HepG2 (cell line): ENCODE results near the gene NDEL1. TPM values are rescaled to one million over a fixed set of nuclear protein-coding genes. Genes with fewer than 3 reads are reported as not detected.

ENCODE experiments used
- ADNP ChIP-seq: sonication (generic); formaldehyde crosslinking; IDR thresholded peaks from 2 replicates; pipeline ENCODE4 v1.4.0; 2020; ENCODE audit warnings: missing genetic modification reagents
- ARID3A ChIP-seq: IDR thresholded peaks from 2 replicates; pipeline ENCODE4 v1.6.1; 2012; ENCODE audit warnings: low read depth, low read length, improper control_type of control experiment
- CBX2 ChIP-seq, 2 experiments: fragments of 200-600 bp in 1 of 2; sonication (generic); formaldehyde crosslinking in 1 of 2; IDR thresholded peaks; 2 replicates each; pipeline versions ENCODE4 v1.7.0 to v1.8.1; 2018 to 2022; ENCODE audit warnings: low read depth in 2 of 2, low read length in 1 of 2, mild to moderate bottlenecking in 1 of 2, missing genetic modification reagents in 1 of 2
- HCFC1 ChIP-seq: fragments of 150-350 bp; IDR thresholded peaks from 2 replicates; pipeline ENCODE4 v1.6.1; 2014; ENCODE audit warnings: low read depth, low read length
- KDM5A ChIP-seq: fragments of 200-600 bp; sonication (generic); IDR thresholded peaks from 2 replicates; pipeline ENCODE4 v1.7.0; 2018; ENCODE audit warnings: antibody characterized with exemption, mild to moderate bottlenecking, low read length, borderline replicate concordance
- KDM6A ChIP-seq: IDR thresholded peaks from 2 replicates; pipeline ENCODE4 v1.6.1; 2016; ENCODE audit warnings: low read depth
- RCOR2 ChIP-seq: IDR thresholded peaks from 2 replicates; pipeline ENCODE4 v1.6.1; 2016; ENCODE audit warnings: missing biosample characterization, missing genetic modification reagents
- SP1 ChIP-seq, 2 experiments: fragments of 450-650 bp in 1 of 2; sonication (generic) in 1 of 2; formaldehyde crosslinking in 1 of 2; IDR thresholded peaks; 2 replicates each; pipeline versions ENCODE4 v1.4.0 to v1.6.1; 2016 to 2020; ENCODE audit warnings: missing genetic modification reagents in 1 of 2
- TBX2 ChIP-seq: sonication (generic); formaldehyde crosslinking; IDR thresholded peaks from 2 replicates; pipeline ENCODE4 v1.5.0; 2020; ENCODE audit warnings: missing genetic modification reagents, mild to moderate bottlenecking, borderline replicate concordance
- ZBTB10 ChIP-seq: sonication (generic); formaldehyde crosslinking; IDR thresholded peaks from 2 replicates; pipeline ENCODE4 v1.4.0; 2020; ENCODE audit warnings: missing genetic modification reagents, borderline replicate concordance
- ZBTB39 ChIP-seq: sonication (generic); formaldehyde crosslinking; IDR thresholded peaks from 2 replicates; pipeline ENCODE4 v1.5.0; 2020; ENCODE audit warnings: missing genetic modification reagents
- ZNF737 ChIP-seq: sonication (generic); formaldehyde crosslinking; IDR thresholded peaks from 2 replicates; pipeline ENCODE4 v1.5.0; 2020; ENCODE audit warnings: missing genetic modification reagents, mild to moderate bottlenecking, borderline replicate concordance
- ZNF878 ChIP-seq: sonication (generic); formaldehyde crosslinking; IDR thresholded peaks from 2 replicates; pipeline ENCODE4 v1.8.1; 2023; ENCODE audit warnings: mild to moderate bottlenecking, missing genetic modification reagents, moderate library complexity
- polyA plus RNA-seq, 8 experiments: library from polyadenylated mRNA; depleted of rRNA in 3 of 8; stranded (reverse) in 7 of 8; unstranded in 1 of 8; fragments of >200 nt; fragmentation: Illumina TruSeq in 4 of 8; extraction: Trizol in 4 of 8; gene quantifications; 2 replicates each; pipeline versions ENCODE4 v1.2.1 to v1.2.3, GENCODE V29; 2011 to 2016; ENCODE audit warnings: low read depth in 4 of 8, missing spikeins in 1 of 8, mixed read lengths in 1 of 8; ENCODE audit not compliant: insufficient read depth in 1 of 8
- total RNA-seq, 5 experiments: library from RNA; depleted of rRNA; stranded (reverse); fragments of >200 nt; fragmentation: Illumina TruSeq; extraction: Trizol; gene quantifications; 2 replicates each; pipeline ENCODE4 v1.2.3, GENCODE V29; 2016; ENCODE audit warnings: low read depth in 1 of 5

Gene NDEL1
- total and polyA plus RNA-seq, 2 of the 13 experiments (the other 11 are each of a cell fraction or from before 2014, with no cell fraction given), result 59.8 to 153 TPM

- TF ChIP-seq CBX2 (IDR thresholded peaks at IDR 0.05; ENCODE audit: low read depth, low read length) (no peak), CBX2 (CRISPR knock-in tag; IDR thresholded peaks at IDR 0.05; ENCODE audit: low read depth) (no peak), RCOR2 (CRISPR knock-in tag) (peak; percentile 95), ZBTB39 (CRISPR knock-in tag) (no peak; the same call in 1 of the 2 replicates), KDM6A (CRISPR knock-in tag) (peak; percentile 88), HCFC1 (no peak), ADNP (CRISPR knock-in tag) (no peak), ARID3A (peak; percentile 82), ZBTB10 (CRISPR knock-in tag) (no peak), ZNF737 (no peak), ZNF878 (peak; percentile 93), SP1 (IDR thresholded peaks at IDR 0.05) (no peak), SP1 (CRISPR knock-in tag; IDR thresholded peaks at IDR 0.05) (peak; percentile 29; the same call in 1 of the 2 replicates), TBX2 (CRISPR knock-in tag) (peak; percentile 87), KDM5A (no peak)
Measured at GRCh38 chr17:8420041-8420934, 15.4 kb upstream of the NDEL1 start (continued).
